Sigmoid colon (tissue), 4 donors: ENCODE measurements around the gene PMVK.

ENCODE experiments used
- CTCF ChIP-seq, 4 experiments: fragments of 450-650 bp in 3 of 4; fragments of 200-600 bp in 1 of 4; IDR thresholded peaks; one replicate each; pipeline ENCODE4 v1.5.1; 2016 to 2019; ENCODE audit warnings: antibody characterized with exemption in 4 of 4, mild to moderate bottlenecking in 3 of 4, moderate library complexity in 2 of 4
- POLR2A ChIP-seq, 2 donors: fragments of 450-650 bp; IDR thresholded peaks; one replicate each; pipeline ENCODE4 v1.6.1; 2016; ENCODE audit warnings: antibody characterized with exemption in 2 of 2, mild to moderate bottlenecking in 2 of 2, moderate library complexity in 2 of 2
- POLR2AphosphoS5 ChIP-seq, 4 donors: sonication (generic); formaldehyde crosslinking; IDR thresholded peaks; one replicate each; pipeline ENCODE4 v1.6.1; 2017; ENCODE audit warnings: antibody characterized with exemption in 4 of 4

DNA sequence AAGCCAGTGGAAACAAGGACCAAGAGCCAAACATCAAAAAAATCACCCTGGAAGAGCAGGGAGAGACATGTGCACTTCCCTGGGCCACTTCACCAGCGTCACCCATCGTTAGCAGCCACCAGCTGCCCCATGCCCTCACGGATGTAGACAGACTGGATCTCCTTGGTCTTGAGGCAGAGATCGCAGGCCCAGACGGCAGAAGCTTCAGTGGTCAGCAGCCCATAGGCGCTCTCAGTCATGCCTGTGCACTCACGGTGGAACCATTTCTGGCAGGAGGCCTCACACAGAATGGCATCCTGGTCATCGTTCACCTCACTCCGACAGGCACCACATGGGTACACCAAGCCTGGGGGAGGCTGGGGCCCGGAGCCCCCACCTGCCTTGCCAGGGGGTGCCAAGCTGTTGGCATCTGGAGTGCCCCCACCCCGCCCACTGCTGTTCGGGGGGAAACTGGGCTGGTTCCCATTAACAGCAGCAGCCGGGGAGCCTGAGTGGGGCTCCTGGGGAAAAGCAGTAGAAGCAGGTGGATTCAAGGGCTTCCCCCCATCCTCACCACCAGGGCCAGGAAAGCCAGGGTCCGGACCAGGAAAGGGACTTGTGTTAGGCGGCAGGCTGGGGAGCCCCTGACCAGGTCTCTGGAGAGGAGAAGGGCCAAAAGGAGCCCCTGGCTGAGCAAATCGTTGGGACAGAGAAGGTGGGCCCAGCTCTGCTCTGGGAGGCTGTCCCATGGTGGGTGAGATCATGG lies 22.3 kb upstream of the PMVK start:
- TF ChIP-seq CTCF (IDR thresholded peaks at IDR 0.05): no peak
- no peak for TF ChIP-seq POLR2A (IDR thresholded peaks at IDR 0.05)
- TF ChIP-seq POLR2AphosphoS5 (IDR thresholded peaks at IDR 0.05): no peak
